ENCODE data around the gene SLC25A42. TPM values are rescaled to one million over a fixed set of nuclear protein-coding genes. Genes with fewer than 3 reads are reported as not detected.

Gene SLC25A42
- total RNA-seq, 4 donors from 2014 or later, result 11.2 to 24.8 (median 13.2) TPM

DNA sequence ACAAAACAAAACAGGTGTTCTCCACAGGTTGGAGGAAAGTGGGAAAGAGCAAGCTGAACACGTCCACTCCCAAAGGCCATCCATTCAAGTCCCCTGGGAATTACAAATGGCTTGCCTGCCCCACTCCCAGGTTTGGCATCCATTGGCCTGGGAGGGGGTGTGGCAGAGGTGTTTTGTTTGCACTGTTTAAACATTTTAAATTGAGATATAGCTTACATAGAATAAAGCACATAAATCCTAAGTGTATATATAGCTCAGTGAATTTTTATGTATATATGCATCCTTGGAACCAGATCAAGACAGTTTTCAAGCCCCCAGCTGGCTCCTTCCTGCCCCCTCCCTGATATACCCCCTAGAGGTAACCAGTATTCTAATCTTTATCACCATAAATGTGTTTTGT is 12.7 kb downstream of the SLC25A42 start:
- H3K27me3 ChIP-seq, result no peaks in the 10 kb centered on the region
- H3K4me1 ChIP-seq, result no peaks in the 10 kb centered on the region
- H3K36me3 ChIP-seq, result no peaks in the 10 kb centered on the region
- no peak overlapping the region for H3K27ac ChIP-seq
- no peak for DNase-seq
- no peaks in the 10 kb centered on the region for H3K9me3 ChIP-seq
- no peak overlapping the region for H3K4me3 ChIP-seq
- TF ChIP-seq, protein P1, sequence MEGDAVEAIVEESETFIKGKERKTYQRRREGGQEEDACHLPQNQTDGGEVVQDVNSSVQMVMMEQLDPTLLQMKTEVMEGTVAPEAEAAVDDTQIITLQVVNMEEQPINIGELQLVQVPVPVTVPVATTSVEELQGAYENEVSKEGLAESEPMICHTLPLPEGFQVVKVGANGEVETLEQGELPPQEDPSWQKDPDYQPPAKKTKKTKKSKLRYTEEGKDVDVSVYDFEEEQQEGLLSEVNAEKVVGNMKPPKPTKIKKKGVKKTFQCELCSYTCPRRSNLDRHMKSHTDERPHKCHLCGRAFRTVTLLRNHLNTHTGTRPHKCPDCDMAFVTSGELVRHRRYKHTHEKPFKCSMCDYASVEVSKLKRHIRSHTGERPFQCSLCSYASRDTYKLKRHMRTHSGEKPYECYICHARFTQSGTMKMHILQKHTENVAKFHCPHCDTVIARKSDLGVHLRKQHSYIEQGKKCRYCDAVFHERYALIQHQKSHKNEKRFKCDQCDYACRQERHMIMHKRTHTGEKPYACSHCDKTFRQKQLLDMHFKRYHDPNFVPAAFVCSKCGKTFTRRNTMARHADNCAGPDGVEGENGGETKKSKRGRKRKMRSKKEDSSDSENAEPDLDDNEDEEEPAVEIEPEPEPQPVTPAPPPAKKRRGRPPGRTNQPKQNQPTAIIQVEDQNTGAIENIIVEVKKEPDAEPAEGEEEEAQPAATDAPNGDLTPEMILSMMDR (IDR thresholded peaks at IDR 0.05), result no peak
- no peak for TF ChIP-seq POLR2A (IDR thresholded peaks at IDR 0.05)

DNA sequence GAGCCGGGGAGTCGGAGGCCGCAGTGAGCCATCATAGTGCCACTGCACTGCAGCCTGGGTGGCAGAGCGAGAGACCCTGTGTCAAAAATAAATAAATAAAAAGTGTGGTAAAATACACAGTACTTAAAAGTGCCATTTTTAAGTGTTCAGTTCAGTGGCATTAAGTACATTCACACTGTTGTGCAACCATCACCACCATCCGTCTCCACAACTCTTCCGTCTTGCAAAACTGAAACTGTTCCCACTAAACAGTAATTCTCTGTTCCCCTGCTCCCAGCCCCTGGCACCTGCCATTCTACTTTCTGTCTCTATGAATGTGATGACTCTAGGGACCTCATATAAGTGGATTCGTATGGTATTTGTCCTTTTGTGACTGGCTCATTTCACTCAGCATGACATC is 13.3 kb downstream of the SLC25A42 start:
- H3K4me1 ChIP-seq, result no peaks in the 10 kb centered on the region
- H3K27ac ChIP-seq, result no peak overlapping the region
- H3K4me3 ChIP-seq, result no peak overlapping the region
- H3K27me3 ChIP-seq, result no peaks in the 10 kb centered on the region
- no peak for DNase-seq
- H3K9me3 ChIP-seq, result no peaks in the 10 kb centered on the region
- no peaks in the 10 kb centered on the region for H3K36me3 ChIP-seq
- TF ChIP-seq, protein P1 (IDR thresholded peaks at IDR 0.05), result no peak
- TF ChIP-seq POLR2A (IDR thresholded peaks at IDR 0.05), result no peak

GRCh38 chr19:19078801-19079200 is 15.0 kb downstream of the SLC25A42 start:
- TF ChIP-seq, protein P1 (IDR thresholded peaks at IDR 0.05), result no peak
- TF ChIP-seq POLR2A (IDR thresholded peaks at IDR 0.05), result no peak
- DNase-seq, result no peak
- Histone ChIP-seq H3K27me3 (no peaks in the 10 kb centered on the region), H3K27ac (no peak overlapping the region), H3K4me1 (no peaks in the 10 kb centered on the region), H3K4me3 (no peak overlapping the region), H3K9me3 (no peaks in the 10 kb centered on the region), H3K36me3 (no peaks in the 10 kb centered on the region)

DNA sequence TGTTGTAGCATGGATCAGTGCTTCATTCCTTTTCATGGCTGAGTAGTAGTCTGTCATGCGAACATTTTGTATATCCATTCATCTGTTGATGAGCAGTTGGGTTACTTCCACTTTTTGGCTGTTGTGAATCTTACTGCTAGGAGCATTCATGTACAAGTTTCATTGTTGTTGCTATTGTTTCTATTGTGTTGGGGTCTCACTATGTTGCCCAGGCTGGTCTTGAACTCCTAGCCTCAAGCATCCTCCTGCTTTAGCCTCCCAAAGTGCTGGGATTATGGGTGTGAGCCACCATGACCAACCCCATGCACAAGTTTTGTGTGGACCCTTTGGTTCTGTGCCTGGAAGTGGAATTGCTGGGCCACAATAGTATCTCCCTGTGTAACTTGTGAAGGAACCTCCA is 15.8 kb downstream of the SLC25A42 start:
- H3K4me3 ChIP-seq, result no peak overlapping the region
- no peaks in the 10 kb centered on the region for H3K36me3 ChIP-seq
- no peaks in the 10 kb centered on the region for H3K27me3 ChIP-seq
- no peaks in the 10 kb centered on the region for H3K9me3 ChIP-seq
- TF ChIP-seq, protein P1 (IDR thresholded peaks at IDR 0.05), result no peak
- no peak for TF ChIP-seq POLR2A (IDR thresholded peaks at IDR 0.05)
- H3K4me1 ChIP-seq, result no peaks in the 10 kb centered on the region
- DNase-seq, result no peak
- no peak overlapping the region for H3K27ac ChIP-seq

DNA sequence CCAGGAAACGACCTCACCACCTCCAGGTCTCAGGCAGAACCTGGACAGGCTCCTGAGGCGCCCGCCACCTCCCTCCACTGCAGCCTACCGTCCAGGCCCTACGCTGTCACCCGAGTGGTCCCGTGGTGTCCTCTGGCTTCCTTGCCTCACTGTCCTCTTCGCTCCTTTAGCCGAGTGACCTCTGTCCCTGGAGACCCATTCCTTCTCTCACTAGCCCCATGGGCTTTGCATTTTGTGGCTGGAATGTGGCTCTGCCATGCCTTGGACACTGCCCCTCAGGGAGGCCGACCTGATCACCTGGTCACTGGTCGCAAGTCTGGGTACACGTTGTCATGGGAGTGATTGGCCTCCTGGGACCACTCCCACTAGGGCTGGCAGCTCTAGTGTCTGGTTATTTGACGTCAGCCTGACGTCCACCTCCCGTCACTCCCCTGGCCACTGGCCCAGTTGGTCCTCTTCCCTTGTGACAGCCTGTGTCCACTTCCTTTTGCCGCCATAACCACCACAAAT is 17.9 kb downstream of the SLC25A42 start:
- H3K4me3 ChIP-seq, result no peak overlapping the region
- DNase-seq, result no peak
- no peaks in the 10 kb centered on the region for H3K4me1 ChIP-seq
- TF ChIP-seq, protein P1 (IDR thresholded peaks at IDR 0.05), result no peak
- no peak for TF ChIP-seq POLR2A (IDR thresholded peaks at IDR 0.05)
- no peaks in the 10 kb centered on the region for H3K27me3 ChIP-seq
- H3K36me3 ChIP-seq, result no peaks in the 10 kb centered on the region
- no peak overlapping the region for H3K27ac ChIP-seq
- no peaks in the 10 kb centered on the region for H3K9me3 ChIP-seq
